ENCODE data around the gene CDK19.
"Not testable (repeated sequence)": the region's sequence is repeated elsewhere in the genome, so short reads cannot be mapped to it uniquely, and the experiment has no call there.

Gene CDK19

DNA sequence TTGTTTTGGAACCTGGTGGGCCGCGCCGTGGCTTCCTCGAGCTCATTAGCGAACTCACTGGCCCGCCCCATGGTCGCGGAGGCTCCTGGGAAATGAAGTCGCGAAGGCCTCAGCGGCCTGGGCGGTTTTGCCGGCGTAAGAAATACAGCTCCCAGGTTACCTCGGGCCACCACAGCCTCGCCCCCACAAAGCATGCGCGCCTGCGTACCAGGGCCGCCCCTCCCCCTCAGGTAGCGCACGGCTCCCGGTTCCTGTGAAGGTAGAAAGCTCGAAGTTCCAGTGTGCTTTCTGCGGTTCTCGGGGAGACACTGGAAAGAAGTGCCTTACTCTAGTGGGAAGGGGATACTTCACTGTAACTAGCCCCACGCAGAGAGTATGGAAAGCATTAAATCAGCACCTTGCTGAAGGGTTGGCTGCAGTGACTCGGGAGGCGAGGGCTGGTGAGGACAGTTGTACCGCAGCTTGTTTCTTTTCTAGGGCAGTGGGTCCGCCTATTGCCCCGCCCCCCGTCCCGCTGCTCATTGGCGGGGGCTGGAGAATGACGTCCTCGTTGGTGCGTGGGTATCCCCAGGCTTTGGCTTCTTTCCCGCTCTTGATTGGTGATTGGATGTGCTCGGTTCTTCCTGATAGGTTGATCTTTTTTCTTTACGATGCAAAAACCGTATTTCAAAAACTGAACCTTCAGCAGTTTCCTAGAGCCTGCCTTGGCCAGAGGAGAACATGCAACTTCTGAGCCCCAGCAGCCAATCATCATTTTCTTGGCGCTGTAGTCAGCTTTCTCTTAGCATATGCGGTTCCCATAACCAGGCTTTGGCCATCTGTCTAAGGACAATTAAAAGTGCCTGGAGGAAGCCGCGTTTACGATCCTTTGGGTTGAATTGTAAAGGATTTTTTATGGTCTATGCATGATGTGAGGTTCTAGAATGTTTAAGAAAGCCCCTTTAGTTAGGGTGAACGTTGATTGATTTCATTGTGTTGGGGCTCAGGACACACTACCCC lies at the start of gene CDK19:
Gene CDK19, minus strand, starts transcription at position 59 of the 999 bp plus-strand sequence. CDS start 333 bp downstream, outside the sequence.
- DNase-seq: peak; percentile 98

DNA sequence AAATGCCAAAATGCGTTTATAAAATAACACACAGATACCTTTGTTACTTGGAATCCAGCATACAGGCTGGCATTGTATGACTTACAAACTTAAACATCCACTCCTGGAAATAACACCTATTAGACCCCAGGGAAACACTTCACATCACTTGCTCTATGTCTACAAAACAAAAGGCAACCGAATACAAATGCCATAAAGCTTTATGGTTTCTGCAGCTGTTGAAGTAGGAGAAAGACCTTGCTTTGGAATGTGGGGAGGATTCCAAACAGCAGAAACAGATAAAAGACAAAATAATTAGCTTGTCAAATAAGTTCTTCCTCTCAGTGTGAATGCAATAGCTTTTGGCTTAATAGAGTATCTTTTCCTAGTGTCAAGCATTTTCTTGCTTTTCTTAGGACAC lies 49.6 kb upstream of the CDK19 start:
- no peak for DNase-seq

DNA sequence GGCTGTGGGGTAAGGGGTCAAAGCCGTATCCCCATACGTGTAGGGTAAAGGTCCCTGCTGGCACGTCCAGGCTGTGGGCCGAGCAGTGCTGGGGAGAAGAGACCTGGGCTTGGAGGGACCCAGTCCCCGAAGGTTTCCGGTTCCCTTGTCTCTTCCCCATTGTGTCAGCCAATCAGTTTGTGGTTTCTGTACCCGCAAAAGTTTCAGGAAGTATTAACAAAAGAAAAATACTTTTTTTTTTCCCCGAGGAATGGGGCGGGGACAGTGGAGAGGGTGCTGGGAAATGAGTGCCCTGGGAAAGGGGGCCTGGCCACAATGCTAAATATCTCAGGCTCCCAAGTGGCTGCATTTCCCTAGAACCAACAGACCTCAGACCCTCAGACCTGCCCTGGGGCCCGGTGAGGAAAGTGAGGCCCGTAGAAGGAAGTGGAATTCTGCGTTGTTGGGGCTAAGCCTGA lies 44.1 kb upstream of the CDK19 start:
- DNase-seq: no peak

DNA sequence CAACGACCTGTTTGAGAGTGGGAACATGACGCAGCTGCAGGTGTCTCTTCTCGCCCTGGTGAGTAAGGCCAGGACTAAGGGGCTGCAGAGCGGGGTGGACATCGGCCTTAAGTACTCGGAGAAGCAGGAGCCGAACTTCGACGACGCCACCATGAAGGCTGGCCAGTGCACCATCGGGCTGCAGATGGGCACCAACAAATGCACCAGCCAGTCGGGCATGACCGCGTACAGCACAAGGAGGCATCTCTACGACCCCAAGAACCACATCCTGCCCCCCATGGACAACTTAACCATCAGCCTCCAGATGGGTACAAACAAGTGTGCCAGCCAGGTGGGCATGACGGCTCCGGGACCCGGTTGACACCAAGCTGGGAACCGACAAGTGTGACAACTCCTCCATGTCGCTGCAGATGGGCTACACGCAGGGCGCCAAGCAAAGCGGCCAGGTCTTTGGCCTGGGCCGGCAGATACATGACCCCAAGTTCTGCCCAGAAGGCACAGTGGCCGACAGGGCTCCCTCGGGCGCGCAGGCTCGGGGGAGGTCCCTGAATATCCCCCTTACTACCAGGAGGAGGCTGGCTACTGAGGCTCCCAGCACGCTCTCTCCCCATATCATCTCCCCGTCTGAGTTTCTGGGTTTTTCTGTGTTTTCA lies 43.4 kb upstream of the CDK19 start:
- no peak for DNase-seq

DNA sequence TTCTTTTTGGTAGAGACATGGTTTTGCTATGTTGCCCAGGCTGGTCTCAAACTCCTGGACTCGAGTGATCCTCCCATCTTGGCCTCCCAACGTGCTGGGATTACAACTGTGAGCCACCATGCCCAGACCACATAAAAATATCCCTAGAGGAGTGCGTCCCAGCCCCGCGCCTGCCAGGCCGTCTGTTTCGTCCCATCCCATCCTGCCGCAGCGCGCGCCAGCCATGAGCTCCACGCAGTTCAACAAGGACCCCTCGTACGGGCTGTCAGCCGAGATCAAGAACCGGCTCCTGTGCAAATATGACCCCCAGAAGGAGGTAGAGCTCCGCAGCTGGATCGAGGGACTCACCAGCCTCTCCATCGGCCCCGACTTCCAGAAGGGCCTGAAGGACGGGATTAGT lies 42.7 kb upstream of the CDK19 start:
- no peak for DNase-seq

DNA sequence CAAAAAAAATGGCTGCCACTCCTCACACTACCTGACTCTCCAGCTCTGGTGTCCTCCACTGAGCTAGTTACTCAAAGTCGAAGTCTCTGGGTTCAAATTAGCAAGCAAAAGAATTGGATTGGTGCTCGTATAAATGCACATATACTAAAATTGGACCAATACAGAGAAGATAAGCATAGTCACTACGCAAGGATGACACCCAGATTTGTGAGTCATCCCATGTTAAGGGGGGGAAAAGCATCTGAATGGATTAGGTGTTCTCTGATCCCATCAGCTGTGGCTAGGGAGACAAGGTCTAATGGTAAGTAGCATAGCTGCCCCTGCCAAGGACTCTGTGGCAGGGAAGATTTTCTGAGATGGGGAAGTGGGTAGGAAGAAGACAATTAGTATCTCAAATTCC lies 41.0 kb upstream of the CDK19 start:
- DNase-seq: no peak

DNA sequence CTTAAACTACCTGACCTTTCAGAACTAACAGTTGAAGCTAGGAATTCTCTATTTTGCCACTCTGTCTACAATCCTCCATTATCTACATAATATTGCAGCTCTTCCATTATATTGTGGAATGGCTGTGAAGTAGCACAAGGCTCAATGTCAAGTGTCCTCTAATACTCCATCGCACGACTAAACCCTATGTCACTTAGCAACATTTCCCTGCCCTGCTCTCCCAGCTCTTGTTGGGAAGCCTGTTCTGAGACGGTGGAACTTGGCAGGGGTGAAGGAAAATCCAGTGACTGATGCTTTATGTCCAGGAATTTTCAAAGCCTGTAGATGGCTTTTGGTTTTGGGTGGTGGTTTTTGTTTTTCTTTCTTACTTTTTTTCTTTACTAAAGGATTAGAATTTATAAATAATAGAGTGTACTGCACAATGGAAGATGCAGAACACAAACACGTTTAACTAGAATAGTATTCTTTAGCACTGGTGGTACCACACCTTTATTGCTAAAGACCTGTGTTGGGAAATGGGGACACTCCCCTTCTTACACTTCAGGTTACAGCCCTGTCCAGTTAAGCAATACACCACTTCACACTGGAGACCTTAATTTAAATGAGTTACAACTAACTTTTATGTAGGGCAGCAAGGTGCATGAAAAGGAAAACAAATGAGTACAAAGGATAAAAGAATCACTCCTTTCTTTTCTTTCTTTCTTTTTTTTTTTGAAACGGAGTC lies 38.6 kb upstream of the CDK19 start:
- DNase-seq: no peak

DNA sequence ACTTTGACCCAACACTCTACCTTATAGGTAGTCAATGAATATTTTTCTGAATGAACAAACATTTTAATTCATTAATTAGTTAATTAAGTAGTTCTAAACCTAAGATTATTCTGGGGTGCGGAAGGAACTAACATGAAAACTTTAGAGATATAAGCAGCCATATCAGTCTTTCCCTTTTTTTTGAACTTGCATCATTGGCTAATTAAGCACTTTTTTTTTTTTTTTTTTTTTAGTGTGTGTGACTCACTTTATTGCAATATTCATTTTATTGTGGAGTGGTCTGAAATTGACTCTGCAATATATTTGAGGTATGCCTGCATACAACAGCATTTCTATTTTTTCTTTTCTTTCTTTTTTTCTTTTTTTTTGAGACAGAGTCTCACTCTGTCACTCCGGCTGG lies 37.5 kb upstream of the CDK19 start:
- DNase-seq: no peak

DNA sequence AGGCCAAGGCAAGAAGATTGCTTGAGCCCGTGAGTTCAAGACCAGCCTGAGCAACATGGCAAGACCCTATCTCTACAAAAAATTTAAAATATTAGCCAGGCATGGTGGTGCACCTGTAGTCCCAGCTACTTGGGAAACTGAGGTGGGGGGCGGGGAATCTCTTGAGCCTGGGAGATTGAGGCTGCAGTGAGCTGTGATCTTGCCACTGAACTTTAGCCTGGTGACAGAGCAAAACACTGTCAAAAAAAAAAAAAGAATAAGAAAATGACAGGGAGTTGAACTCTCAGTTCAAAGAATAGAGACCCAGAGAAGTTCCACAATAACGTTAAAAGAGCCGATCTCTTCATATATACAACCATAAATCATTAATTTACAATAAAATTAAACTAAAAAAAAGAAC lies 34.5 kb upstream of the CDK19 start:
- no peak for DNase-seq

DNA sequence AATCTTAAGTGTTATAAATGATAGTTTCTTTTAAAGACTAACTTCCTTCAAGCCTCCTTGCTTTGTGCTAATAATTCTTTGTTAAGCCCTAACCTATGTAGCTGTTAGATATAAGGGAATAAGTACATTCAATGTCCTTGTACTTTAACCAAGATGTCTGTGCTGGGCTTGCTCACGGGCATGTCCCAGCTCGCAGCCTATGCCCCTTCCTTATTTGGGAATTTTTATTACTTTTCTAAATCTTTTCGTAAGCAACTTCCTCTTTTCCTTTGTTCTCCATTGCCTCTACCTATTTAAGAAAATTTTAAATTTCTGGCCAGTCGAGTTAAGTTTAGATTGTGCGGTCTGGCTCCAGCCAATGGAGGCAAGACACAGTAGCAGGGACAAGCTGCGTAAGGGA lies 26.0 kb upstream of the CDK19 start:
- DNase-seq: no peak

DNA sequence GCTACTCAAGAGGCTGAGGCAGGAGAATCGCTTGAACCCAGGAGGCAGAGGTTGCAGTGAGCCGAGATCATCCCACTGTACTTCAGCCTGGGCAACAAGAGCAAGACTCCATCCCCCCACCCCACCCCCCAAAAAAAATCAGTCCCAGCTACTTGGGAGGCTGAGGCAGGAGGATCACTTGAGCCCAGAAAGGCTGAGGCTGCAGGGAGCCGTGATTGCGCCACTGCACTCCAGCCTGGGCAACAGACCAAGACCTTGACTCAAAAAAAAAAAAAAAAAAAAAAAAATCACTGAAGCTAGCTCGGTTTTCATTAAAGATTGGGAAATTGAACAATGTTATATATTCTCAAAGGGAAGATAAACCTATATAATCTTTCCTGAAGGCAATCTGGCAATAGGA lies 20.5 kb upstream of the CDK19 start:
- not testable (repeated sequence) for DNase-seq

DNA sequence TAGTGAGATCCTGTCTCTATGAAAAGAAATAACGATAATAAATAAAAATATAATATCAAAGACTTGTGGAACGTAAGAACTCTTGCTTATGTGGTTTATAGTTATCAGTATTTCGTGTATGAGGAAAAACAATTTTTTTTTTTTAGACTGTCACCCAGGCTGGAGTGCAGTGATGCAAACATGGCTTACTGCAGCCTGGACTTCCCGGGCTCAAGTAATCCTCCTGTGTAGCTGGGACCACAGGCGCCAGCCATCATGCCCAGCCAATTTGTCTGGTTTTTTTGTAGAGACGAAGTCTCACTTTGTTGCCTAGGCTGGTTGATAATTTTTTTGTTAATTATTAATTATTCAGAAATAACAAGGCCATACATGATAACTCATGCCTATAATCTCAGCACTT lies 18.6 kb upstream of the CDK19 start:
- no peak for DNase-seq

DNA sequence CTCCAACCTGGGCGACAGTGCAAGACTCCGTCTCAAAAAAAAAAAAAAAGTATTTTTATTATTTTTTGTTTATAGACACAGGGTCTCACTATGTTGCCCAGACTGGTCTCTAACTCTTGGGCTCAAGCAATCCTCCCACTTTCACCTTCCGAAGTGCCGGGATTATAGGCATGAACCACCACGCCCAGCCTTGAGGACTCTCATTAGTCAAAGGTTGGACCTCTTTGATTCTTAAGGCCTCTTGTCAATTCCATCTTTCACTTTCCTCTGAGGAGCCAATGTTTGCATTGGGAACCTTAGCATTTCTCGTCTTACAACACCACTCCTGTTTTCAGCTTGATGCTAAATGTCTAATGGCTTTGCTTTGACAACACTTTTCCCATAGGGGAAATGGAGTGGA lies 16.1 kb upstream of the CDK19 start:
- DNase-seq: no peak

DNA sequence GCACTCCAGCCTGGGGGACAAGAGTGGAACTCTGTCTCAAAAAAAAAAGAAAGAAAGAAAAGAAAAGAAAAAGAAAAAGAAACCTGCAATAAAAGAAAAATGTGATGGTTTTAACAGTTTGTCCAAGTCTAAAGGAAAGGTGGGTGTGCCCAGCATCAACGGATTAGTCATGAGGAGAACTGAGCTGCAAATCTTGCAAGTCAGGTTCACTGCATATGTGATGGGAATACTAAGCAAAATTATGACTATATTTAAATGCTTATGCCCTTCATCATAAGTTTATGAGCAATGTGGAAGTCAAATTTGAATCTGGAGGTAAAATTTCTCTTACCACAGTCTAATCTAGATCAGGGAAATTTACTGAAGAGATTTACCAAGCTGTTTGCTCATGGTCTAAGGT lies 13.1 kb upstream of the CDK19 start:
- DNase-seq: no peak

DNA sequence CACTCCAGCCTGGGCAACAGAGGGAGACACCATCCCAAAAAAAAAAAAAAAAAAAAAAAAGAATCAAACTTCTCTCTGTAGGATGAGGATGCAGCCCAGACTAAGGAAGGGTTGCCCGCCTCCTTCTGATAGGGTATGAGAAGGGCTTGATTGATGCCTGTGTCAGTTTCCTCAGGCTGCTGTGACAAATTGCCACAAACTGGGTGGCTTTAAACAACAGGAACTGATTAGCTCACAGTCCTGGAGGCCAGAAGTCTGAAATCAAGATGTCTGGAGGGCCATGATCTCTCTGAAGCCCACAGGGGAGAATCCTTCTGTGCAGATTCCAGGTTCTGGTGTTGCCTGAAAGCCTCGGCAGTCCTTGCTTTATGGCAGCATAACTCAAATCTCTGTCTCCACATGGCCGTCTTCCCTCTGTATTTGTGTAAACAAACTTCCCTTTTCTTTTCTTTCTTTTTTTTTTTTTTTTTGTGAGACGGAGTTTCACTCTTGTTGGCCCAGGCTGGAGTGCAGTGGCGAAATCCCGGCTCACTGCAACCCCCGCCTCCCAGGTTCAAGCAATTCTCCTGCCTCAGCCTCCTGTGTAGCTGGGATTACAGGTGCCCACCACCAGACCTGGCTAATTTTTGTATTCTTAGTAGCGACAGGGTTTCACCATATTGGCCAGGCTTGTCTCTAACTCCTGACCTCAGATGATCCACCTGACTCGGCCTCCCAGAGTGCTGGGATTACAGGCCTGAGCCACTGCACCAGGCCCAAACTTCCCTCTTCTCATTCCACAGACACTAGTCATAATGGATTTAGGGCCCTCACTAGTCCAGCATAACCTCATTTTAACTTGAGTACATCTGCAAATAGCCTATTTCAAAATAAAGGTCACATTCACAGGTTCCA lies 11.2 kb upstream of the CDK19 start:
- DNase-seq: no peak

DNA sequence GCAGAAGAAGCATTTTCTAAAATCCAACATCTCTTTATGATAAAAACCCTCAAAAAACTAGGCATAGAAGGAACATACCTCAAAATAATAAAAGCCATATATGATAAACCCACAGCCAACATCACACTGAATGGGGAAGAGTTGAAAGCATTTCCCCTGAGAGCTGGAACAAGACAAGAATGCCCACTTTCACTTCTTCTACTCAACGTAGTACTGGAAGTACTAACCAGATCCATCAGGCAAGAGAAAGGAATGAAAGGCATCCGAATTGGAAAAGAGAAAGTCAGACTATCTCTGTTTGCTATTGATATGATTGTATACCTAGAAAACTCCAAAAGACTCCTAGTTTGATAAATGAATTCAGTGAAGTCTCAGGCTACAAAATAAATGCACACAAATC lies 7.9 kb upstream of the CDK19 start:
- DNase-seq: no peak

DNA sequence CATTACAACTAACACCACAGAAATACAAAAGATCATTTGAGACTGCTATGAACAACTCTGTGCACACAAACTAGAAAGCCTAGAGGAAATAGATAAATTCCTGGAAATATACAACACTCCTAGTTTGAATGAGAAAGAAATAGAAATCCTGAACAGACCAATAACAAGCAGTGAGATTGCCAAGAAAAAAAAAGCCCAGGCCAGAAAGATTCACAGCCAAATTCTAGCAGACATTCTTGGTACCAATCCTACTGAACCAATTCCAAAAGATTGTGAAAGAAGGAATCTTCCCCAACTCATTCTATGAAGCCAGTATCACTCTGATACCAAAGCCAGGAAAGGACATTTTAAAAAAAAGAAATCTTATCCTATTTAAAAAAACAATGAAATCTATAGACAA lies 7.0 kb upstream of the CDK19 start:
- DNase-seq: no peak

DNA sequence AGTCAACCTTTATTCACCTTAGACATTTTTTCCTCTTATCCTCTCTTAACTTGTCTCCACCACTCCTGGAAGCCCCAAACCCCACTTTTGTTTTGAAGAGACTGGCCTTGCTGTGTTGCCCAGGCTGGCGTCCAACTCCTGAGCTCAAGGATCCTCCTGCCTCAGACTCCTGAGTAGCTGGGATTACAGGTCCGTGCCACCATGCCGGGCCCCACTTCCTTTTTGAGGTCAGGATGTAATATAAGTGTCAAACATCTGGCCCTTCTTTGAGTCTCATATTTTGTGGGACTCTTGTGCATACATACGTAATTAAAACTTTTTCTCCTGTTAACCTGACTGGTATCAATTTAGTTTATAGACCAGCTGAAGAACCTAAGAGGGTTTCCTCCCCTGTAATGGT lies 1.4 kb upstream of the CDK19 start:
- DNase-seq: no peak

DNA sequence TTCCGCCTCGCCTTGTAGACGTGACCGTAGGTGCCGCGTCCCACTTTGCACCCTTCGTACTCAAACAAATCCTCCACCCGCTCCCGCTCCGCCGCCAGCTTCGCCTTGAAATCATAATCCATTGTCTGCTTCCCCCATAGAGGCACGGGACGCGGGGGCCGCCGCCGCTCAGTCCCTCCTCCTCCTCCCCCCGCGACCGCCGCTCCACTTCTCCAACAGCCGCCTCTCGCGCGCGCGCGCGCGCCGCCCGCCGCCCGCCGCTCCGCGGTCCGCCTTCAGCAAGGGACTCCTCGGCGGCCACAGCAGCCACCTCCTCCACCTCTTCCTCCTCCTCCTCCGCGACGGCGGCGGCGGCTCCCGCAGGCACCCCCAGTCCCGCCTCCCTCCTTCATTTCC lies 256 bp downstream of the CDK19 start:
- DNase-seq: no peak

DNA sequence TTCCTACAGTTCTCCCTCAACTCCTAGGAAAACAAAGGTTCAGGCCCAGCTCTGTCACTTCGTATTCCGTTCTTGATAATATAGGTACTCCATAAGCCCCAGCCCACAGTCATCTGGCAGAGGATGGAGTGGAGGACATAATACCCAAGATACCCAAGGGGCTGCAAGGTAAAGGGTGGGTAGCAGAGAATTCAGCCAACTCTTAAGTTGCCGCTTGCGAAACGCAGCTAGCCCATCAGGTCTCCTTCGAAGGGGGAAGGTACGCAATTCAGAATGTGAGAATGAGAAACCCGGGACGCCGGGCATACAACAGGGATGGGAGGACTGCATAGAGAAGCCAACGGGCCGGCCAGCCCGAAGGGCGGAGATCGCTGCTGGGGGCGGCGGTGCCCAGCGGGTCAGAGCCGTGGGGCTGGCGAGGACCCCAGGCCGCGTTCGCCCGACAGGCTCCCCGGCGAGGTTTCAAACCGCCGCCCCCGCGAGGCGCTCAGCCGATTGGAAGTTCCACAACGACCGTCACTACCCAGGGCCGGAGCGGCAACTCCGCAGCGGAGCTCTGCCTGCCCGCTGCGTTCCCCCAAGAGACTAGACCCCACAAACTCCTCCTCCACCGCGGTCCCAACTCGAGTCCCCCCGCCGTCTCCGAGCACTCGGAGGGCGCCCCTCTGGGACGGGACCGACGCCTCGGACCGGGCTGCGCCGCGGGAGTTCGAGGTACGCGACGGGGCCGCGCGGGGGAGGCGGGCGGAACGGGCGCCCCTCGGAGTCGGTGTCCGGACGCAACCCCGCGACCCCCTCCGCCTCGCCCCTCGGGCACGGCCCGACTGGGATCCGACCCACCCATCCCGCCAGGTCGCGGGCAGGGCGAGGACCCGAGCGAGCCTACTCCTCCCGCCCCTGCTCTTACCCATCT lies 911 bp downstream of the CDK19 start:
- peak; percentile 64 for DNase-seq
